ENCODE data around the gene PRDX2. TPM values are rescaled to one million over a fixed set of nuclear protein-coding genes. Genes with fewer than 3 reads are reported as not detected.

The PRDX2 gene
- polyA plus RNA-seq, 3 donors = 40.0 to 71.5 (median 46.7) TPM

DNA sequence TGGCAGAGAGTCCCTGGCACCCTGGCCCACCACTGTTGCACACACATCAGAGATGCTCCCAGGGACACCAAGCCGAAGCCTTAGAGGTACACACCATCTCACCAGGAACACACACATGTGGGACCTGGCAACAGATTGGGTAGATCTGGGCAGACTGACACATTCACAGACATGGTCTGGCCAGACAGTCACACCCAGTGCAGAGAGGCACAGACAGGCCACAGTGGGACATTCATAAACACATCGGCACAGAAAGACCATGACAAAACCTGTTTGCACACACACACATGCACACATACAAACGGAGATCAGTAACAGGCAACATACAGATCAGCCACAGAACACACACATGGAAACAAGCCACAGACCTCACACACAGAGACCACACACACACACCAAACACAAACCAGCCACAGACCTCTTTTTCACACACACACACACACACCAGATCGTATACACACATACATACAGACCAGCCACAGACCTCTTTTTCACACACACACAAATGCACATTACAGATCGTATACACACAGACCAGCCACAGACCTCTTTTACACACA is 16.6 kb downstream of the PRDX2 start:
- Mint-ChIP-seq H3K4me1 (peaks cover 36% of the 10 kb centered on the region), H3K9me3 (no peaks in the 10 kb centered on the region), H3K27me3 (ENCODE audit: low read depth in 3 of 3) (peaks cover 0 to 5% (median 1%) of the 10 kb centered on the region in 3 donors), H3K27ac (no peak overlapping the region), H3K4me3 (no peak overlapping the region), H3K36me3 (peaks cover 0 to 2% of the 10 kb centered on the region in 2 donors)
- no peaks in the 10 kb centered on the region for H3K36me3 ChIP-seq (replicated peaks in 1 of 2; ENCODE audit: control insufficient read depth in 1 of 2, insufficient read depth in 2 of 2, low read length in 2 of 2)
- no peaks in the 10 kb centered on the region for H3K27me3 ChIP-seq (ENCODE audit: control insufficient read depth in 2 of 2, insufficient read depth in 2 of 2, low read length in 2 of 2)
- H2AFZ ChIP-seq (ENCODE audit: insufficient read depth, low read depth, low read length, poor library complexity, severe bottlenecking) = no peak overlapping the region
- peak overlapping the region; percentile 29 to 100 (median 31) for H3K4me3 ChIP-seq (replicated peaks in 1 of 3; ENCODE audit: low read depth in 2 of 3, low read length in 3 of 3)
- peaks cover 80 to 83% of the 10 kb centered on the region in 2 donors for H3K4me1 ChIP-seq (ENCODE audit: control insufficient read depth in 1 of 2, insufficient read depth in 2 of 2, low read length in 2 of 2)
- peak overlapping the region; percentile 94 for H3K9ac ChIP-seq (ENCODE audit: insufficient read depth, low read length, poor library complexity, severe bottlenecking)
- peak overlapping the region; percentile 95 to 100 for H3K27ac ChIP-seq (ENCODE audit: low read depth in 1 of 2, low read length in 2 of 2)
- DNase-seq = peak; percentile 46 to 62 (median 57)
- H3K4me2 ChIP-seq (replicated peaks; ENCODE audit: extremely low read depth, low read length, poor library complexity, severe bottlenecking) = peak overlapping the region; percentile 76
- H3K79me2 ChIP-seq (ENCODE audit: insufficient read depth, low read length) = peaks cover 34% of the 10 kb centered on the region
- no peaks in the 10 kb centered on the region for H3K9me3 ChIP-seq (replicated peaks in 1 of 2; ENCODE audit: control insufficient read depth in 1 of 2, insufficient read depth in 1 of 2, low read length in 2 of 2)
- 30% methylated on average over 5 of the region's 5 CpGs for WGBS (ENCODE audit: insufficient coverage)
- intact Hi-C loops (cut with micrococcal nuclease) = loop anchor here (10.0 kb wide), 1 partner anchor 1060 kb away; no protein-coding TSS in a partner anchor
- TF ChIP-seq, protein P1, sequence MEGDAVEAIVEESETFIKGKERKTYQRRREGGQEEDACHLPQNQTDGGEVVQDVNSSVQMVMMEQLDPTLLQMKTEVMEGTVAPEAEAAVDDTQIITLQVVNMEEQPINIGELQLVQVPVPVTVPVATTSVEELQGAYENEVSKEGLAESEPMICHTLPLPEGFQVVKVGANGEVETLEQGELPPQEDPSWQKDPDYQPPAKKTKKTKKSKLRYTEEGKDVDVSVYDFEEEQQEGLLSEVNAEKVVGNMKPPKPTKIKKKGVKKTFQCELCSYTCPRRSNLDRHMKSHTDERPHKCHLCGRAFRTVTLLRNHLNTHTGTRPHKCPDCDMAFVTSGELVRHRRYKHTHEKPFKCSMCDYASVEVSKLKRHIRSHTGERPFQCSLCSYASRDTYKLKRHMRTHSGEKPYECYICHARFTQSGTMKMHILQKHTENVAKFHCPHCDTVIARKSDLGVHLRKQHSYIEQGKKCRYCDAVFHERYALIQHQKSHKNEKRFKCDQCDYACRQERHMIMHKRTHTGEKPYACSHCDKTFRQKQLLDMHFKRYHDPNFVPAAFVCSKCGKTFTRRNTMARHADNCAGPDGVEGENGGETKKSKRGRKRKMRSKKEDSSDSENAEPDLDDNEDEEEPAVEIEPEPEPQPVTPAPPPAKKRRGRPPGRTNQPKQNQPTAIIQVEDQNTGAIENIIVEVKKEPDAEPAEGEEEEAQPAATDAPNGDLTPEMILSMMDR (IDR thresholded peaks at IDR 0.05) = no peak
- H4K20me1 ChIP-seq (ENCODE audit: insufficient read depth, low read length) = no peaks in the 10 kb centered on the region

DNA sequence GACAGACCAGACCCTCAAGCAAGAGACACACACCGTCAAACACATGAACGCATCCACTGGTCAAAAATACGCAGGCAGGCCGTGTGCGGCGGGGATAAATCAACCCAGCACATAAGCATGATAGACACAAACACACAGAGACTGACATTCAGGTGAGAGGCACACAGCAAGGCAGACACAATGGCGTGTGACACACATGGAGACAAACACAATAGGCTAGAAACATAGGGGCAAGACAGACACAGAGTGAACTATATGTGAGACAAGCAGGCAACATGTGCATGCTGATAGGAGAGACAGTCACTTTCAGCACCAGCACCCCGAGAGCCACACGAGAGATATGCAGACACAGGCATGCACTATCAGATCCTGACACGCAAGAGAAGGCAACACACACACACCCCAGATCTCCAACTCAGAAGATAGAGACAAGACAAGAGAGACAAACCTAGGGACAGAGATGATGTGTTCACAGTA is 17.2 kb downstream of the PRDX2 start:
- Mint-ChIP-seq H3K27ac (no peak overlapping the region), H3K4me1 (peaks cover 41% of the 10 kb centered on the region), H3K4me3 (no peak overlapping the region), H3K36me3 (peaks cover 0 to 2% of the 10 kb centered on the region in 2 donors), H3K9me3 (no peaks in the 10 kb centered on the region), H3K27me3 (ENCODE audit: low read depth in 3 of 3) (peaks cover 0 to 5% (median 4%) of the 10 kb centered on the region in 3 donors)
- H4K20me1 ChIP-seq (ENCODE audit: insufficient read depth, low read length) = no peaks in the 10 kb centered on the region
- no peaks in the 10 kb centered on the region for H3K9me3 ChIP-seq (replicated peaks in 1 of 2; ENCODE audit: control insufficient read depth in 1 of 2, insufficient read depth in 1 of 2, low read length in 2 of 2)
- H3K4me2 ChIP-seq (replicated peaks; ENCODE audit: extremely low read depth, low read length, poor library complexity, severe bottlenecking) = peak overlapping the region; percentile 76
- TF ChIP-seq, protein P1 (IDR thresholded peaks at IDR 0.05) = no peak
- intact Hi-C loops (cut with micrococcal nuclease) = loop anchor here (10.0 kb wide), 1 partner anchor 1060 kb away; no protein-coding TSS in a partner anchor
- H3K4me3 ChIP-seq (replicated peaks in 1 of 3; ENCODE audit: low read depth in 2 of 3, low read length in 3 of 3) = peak overlapping the region; percentile 29 to 100 (median 31)
- peaks cover 85 to 88% of the 10 kb centered on the region in 2 donors for H3K4me1 ChIP-seq (ENCODE audit: control insufficient read depth in 1 of 2, insufficient read depth in 2 of 2, low read length in 2 of 2)
- H3K27ac ChIP-seq (ENCODE audit: low read depth in 1 of 2, low read length in 2 of 2) = peak overlapping the region; percentile 95 to 100
- peak overlapping the region; percentile 94 for H3K9ac ChIP-seq (ENCODE audit: insufficient read depth, low read length, poor library complexity, severe bottlenecking)
- no peak overlapping the region for H2AFZ ChIP-seq (ENCODE audit: insufficient read depth, low read depth, low read length, poor library complexity, severe bottlenecking)
- H3K36me3 ChIP-seq (replicated peaks in 1 of 2; ENCODE audit: control insufficient read depth in 1 of 2, insufficient read depth in 2 of 2, low read length in 2 of 2) = no peaks in the 10 kb centered on the region
- peaks cover 34% of the 10 kb centered on the region for H3K79me2 ChIP-seq (ENCODE audit: insufficient read depth, low read length)
- no peaks in the 10 kb centered on the region for H3K27me3 ChIP-seq (ENCODE audit: control insufficient read depth in 2 of 2, insufficient read depth in 2 of 2, low read length in 2 of 2)
- DNase-seq = no peak
- WGBS (ENCODE audit: insufficient coverage) = 79% methylated on average over 9 of the region's 10 CpGs

Measured in CD14-positive monocyte (primary cell).